ENCODE results near the gene XRCC4.

Gene XRCC4

GRCh38 chr5:83357621-83358231 lies 280.4 kb downstream of the XRCC4 start:
- DNase-seq, result no peak

DNA sequence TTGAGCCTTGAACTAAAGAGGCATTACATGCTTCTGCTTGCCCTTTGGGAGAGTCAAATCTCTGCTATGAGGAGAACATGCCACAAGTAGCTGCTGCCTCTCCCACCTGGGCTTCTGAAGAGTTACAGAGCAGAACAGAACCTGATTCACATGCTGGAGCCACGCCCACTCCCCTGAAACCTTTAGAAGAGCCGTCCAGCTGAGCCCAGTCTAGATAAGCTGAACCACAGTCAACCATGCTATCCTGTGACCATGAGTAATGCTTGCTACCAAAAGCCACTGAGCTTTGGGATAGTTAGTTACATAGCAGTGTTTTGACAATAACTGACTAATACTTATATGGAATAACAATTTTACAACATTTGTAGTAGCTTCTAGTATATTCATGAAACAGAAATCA lies 283.2 kb downstream of the XRCC4 start:
- DNase-seq, result no peak

DNA sequence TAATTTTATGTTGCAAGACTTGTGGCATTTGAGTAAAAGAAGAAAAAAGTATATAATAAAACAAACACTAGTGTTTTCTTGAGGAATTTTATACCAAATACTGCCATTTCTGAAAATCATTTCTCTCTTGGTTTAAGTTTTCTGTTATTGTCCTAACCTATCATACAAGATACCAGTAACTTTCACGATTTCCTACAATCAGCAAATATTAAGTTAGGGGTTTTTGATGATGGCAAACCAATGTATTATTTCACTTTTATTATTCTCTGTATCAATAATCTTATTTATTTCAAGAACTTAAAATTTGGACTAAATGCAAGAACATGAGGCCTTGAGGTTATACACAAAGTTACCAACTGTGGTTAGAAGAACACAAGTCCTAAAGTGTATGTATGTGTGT lies 285.2 kb downstream of the XRCC4 start:
- DNase-seq, result no peak

DNA sequence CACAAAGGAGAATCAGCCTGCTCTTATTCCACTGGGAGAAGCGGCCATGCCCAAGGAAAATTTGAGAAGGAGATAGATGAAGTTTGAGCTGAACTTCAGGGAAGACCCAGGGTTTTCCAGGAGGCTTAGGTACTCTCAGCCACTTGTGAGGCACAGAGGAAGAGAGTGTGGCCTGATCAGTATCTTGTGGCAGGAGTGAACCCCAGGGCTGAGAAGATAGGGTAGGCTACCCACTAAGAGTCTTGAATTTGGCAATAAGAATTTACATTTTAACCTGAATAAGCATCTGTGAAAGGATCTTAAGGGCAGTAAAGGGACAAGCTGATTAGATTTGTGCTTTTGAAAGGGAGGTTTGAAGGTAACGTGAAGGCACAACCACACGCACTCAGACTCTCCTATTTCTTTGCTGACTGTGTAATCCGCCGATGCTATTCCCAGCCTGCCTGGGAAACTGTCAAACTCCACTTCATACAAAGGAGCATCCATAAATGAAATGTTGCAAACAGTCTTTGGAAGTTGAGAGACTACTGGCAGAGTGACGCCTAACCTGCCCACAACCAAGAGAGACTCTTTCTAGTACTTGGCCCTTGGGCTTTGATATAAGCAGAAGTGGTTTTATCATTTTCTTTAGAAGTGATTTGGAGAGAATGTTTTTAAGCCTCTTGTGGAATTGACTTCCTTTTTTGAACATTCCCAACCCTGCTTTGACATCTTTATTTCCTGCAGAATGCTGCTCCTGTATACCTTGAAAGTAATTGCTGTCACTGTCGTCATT lies 286.0 kb downstream of the XRCC4 start:
- DNase-seq, result no peak

GRCh38 chr5:83363886-83364275 lies 286.5 kb downstream of the XRCC4 start:
- DNase-seq, result no peak

- DNase-seq, result no peak
Observed at GRCh38 chr5:83364312-83365299, 287.3 kb downstream of the XRCC4 start.

DNA sequence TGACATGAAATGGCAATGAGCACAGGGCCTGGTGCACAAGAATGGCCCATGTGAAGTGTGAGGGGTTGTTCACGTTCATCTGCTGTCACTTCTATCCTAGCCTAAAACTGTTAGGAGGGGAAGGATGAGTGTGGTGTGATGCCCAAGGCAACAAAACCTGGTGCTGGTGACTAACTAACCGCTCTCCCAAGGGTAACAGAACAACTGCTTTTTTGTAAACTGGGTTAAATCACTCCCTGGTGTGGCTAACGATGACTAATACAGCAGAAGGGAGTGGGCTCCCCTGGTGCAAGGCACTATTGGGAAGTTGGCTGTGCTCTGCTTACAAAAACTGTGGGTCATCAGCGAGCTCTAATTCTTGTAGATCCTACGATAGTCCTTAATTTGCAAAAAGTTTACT lies 291.0 kb downstream of the XRCC4 start:
- no peak for DNase-seq

GRCh38 chr5:83368835-83369234 lies 291.5 kb downstream of the XRCC4 start:
- no peak for DNase-seq

- no peak for DNase-seq
Observed at GRCh38 chr5:83370957-83371356, 293.6 kb downstream of the XRCC4 start.

DNA sequence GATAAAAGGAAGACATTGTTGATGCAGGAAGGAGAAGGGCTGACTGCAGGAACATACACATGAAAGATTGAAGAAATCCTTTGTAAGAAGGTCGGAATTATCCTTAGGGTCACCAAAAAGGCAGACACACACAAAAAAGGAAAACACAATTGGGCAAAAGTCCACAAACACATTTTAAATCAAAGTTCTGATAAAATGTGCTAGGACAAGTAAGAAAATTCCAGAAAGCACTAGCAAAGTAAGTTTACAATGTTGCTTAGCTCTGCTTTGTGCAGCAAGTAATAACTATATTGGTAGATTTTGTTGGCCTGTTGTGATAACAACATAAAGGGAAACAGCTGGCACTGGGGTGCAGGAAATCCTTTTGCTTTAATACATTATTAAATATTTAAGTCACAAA lies 294.4 kb downstream of the XRCC4 start:
- no peak for DNase-seq

DNA sequence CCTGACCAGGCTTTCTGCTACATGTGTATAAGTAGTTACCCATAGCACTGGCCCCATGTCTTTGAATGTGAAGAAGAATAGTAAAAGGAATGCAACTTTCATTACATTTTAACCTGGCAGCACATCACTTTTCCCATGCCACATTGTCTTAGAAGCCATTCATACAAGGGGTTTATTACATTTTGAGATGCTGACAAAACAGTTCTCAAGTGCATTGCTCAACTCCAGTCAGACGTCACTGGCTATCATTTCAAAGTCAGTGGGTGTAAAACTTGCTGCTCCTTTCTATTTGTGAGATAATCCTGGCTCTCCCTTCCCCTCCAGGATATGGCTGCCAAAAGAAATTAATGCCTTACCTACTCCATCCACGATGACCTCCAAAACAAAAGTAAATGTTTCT lies 297.2 kb downstream of the XRCC4 start:
- no peak for DNase-seq

DNA sequence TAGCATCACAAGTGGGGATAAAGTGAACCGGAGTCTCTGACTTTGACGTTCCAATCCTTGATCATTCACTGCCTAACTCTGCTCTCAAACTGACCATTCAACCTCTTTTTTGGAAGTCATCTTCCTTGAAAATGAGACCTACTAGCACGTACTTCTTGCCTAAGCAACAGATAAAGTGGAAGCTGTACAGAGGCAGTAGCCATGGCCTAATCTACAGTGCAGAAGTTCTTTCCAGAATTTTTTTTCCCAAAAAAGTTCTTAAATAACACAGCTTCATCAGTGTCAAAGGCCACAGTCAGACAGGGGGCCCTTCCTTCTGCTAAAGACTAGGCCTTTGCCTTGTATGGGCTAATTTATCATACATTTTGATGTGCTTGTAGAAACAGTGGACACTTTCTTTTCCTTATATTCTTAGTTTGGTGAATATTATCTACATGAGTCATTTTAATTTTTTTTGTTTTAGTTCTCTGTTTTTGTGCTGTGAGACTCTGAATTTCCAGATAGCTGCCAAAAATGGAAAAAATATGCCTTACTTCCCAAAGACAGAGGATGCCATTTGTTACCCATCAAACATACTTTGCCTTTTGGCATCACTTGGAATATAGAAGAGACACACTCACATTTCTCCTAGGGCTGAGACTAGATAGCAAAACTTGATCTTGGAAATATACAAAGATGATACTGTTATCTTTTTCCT lies 297.9 kb downstream of the XRCC4 start:
- no peak for DNase-seq

DNA sequence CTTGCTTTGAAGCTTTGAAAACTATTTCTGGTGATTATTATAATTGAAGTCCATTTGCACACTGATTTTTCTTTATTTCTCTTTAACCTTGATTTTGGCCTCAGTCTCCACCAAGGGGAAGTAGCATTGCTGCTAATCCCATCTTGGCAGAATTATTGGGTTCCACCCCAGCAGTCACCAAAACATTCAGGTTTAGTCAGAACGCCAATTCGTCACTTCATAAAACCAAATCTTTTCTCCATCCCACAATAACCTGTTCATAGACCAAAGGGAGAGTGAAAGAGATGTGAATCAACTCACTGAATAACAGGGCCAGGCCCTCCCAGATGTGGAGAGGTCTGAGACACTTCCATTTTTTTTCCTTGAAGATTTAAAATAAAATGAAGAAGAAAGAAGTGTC lies 299.1 kb downstream of the XRCC4 start:
- DNase-seq, result no peak

GRCh38 chr5:83377131-83377865 lies 300.0 kb downstream of the XRCC4 start:
- no peak for DNase-seq

- no peak for DNase-seq
Observed at GRCh38 chr5:83378624-83379289, 301.4 kb downstream of the XRCC4 start.

GRCh38 chr5:83385812-83386211 lies 308.5 kb downstream of the XRCC4 start:
- DNase-seq, result no peak

- DNase-seq, result no peak
Observed at GRCh38 chr5:83387041-83387440, 309.7 kb downstream of the XRCC4 start.

- no peak for DNase-seq
Observed at GRCh38 chr5:83388608-83389007, 311.3 kb downstream of the XRCC4 start.

DNA sequence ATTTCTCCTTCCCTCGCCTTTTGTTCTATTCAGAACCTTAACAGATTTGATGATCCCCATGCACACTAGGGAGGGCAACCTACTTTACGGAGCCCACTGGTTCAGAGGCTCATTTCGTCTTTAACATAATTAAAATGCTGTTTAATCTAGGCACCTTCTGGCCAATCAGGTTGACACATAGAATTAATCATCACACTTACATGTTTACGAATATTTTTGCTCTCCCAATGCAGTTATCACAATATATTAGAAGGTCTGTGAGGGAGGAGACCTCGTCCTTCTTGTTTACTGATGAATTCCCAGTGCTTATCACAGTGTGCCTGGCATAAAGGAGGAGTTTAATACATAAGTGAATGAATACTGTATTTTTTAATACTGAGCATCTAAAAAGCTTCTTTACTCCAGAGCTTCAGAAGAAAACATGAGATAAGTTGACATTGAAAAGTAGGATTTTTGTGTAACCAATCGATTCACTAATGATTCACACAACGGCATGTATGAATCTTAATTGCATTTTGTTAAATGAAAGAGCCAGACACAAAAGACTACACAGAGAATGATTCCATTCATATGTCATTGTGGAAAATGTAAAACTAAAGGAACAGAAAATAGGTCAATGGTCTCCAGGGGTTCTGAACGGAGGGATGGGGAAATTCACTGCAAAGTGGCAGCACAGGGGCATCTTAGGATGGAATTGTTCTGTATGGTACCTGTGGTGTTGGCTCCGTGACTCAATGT lies 315.6 kb downstream of the XRCC4 start:
- DNase-seq, result no peak

- DNase-seq, result no peak
Observed at GRCh38 chr5:83393504-83393866, 316.1 kb downstream of the XRCC4 start.

- no peak for DNase-seq
Observed at GRCh38 chr5:83394190-83394589, 316.8 kb downstream of the XRCC4 start.
